H9 (cell line): ENCODE measurements around the gene PIPOX. TPM values are rescaled to one million over a fixed set of nuclear protein-coding genes. Genes with fewer than 3 reads are reported as not detected.

Experiments
- DNase-seq: peaks from one replicate; pipeline ENCODE4 v3.0.0-alpha.2; 2017
- H2AFZ ChIP-seq: one replicate; pipeline ENCODE4 v1.6.1; 2013; ENCODE audit warnings: mild to moderate bottlenecking, low read length, control low read depth, moderate library complexity
- H2AK5ac ChIP-seq: 2 replicates; pipeline ENCODE4 v1.6.1; 2013; ENCODE audit warnings: low read length, control low read depth, mixed read lengths; ENCODE audit not compliant: insufficient read length
- H2BK120ac ChIP-seq: one replicate; pipeline ENCODE4 v1.6.1; 2013; ENCODE audit warnings: low read depth, mild to moderate bottlenecking, low read length, control low read depth, inconsistent platforms; ENCODE audit not compliant: poor library complexity, severe bottlenecking
- H2BK12ac ChIP-seq: 2 replicates; pipeline ENCODE4 v1.6.1; 2013; ENCODE audit warnings: low read length, control low read depth, mixed read lengths, low read depth; ENCODE audit not compliant: insufficient read length
- H2BK15ac ChIP-seq: 2 replicates; pipeline ENCODE4 v1.6.1; 2013; ENCODE audit warnings: low read depth, low read length, control low read depth
- H2BK20ac ChIP-seq: one replicate; pipeline ENCODE4 v1.6.1; 2013; ENCODE audit warnings: low read depth, mild to moderate bottlenecking, low read length, control low read depth, inconsistent platforms; ENCODE audit not compliant: poor library complexity, severe bottlenecking
- H2BK5ac ChIP-seq: 2 replicates; pipeline ENCODE4 v1.6.1; 2013; ENCODE audit warnings: low read length, control low read depth, mixed read lengths; ENCODE audit not compliant: insufficient read length
- H3K14ac ChIP-seq: 2 replicates; pipeline ENCODE4 v1.6.1; 2013; ENCODE audit warnings: low read length, control low read depth; ENCODE audit not compliant: insufficient read depth
- H3K18ac ChIP-seq: 2 replicates; pipeline ENCODE4 v1.6.1; 2013; ENCODE audit warnings: low read depth, mild to moderate bottlenecking, mixed read lengths, low read length, control low read depth; ENCODE audit not compliant: insufficient read length
- H3K23ac ChIP-seq: 2 replicates; pipeline ENCODE4 v1.6.1; 2013; ENCODE audit warnings: low read length, control low read depth, mixed read lengths, low read depth; ENCODE audit not compliant: insufficient read length
- H3K23me2 ChIP-seq: 2 replicates; pipeline ENCODE4 v1.6.1; 2013; ENCODE audit warnings: low read depth, mild to moderate bottlenecking, mixed read lengths, low read length, control low read depth; ENCODE audit not compliant: insufficient read length, poor library complexity, severe bottlenecking
- H3K27ac ChIP-seq: 2 replicates; pipeline ENCODE4 v1.5.1; 2013; ENCODE audit warnings: low read length, control low read depth, mixed read lengths, low read depth; ENCODE audit not compliant: insufficient read length
- H3K27me3 ChIP-seq: 2 replicates; pipeline ENCODE4 v1.6.1; 2013; ENCODE audit warnings: low read length, control low read depth, inconsistent platforms; ENCODE audit not compliant: insufficient read depth
- H3K4ac ChIP-seq: 2 replicates; pipeline ENCODE4 v1.6.1; 2013; ENCODE audit warnings: low read depth, mild to moderate bottlenecking, control low read depth, inconsistent platforms, low read length, moderate library complexity
- H3K4me1 ChIP-seq: 2 replicates; pipeline ENCODE4 v1.6.1; 2013; ENCODE audit warnings: low read length, control low read depth, inconsistent platforms; ENCODE audit not compliant: insufficient read depth
- H3K4me2 ChIP-seq: 2 replicates; pipeline ENCODE4 v1.6.1; 2013; ENCODE audit warnings: low read length, control low read depth, mixed read lengths; ENCODE audit not compliant: insufficient read length, insufficient read depth
- H3K56ac ChIP-seq: 2 replicates; pipeline ENCODE4 v1.6.1; 2013; ENCODE audit warnings: low read depth, mild to moderate bottlenecking, mixed read lengths, low read length, control low read depth; ENCODE audit not compliant: insufficient read length
- H3K79me1 ChIP-seq: 2 replicates; pipeline ENCODE4 v1.6.1; 2013; ENCODE audit warnings: low read depth, mild to moderate bottlenecking, moderate library complexity, low read length, control low read depth, inconsistent platforms; ENCODE audit not compliant: insufficient read depth, poor library complexity, severe bottlenecking
- H3K79me2 ChIP-seq: 2 replicates; pipeline ENCODE4 v1.6.1; 2013; ENCODE audit warnings: low read length, control low read depth, inconsistent platforms; ENCODE audit not compliant: insufficient read depth
- H3K9ac ChIP-seq: 2 replicates; pipeline ENCODE4 v1.6.1; 2013; ENCODE audit warnings: low read length, control low read depth, mixed read lengths; ENCODE audit not compliant: insufficient read length; ENCODE audit errors: extremely low read depth
- H3K9me3 ChIP-seq: one replicate; pipeline ENCODE4 v1.6.1; 2013; ENCODE audit warnings: low read depth, low read length, inconsistent platforms; ENCODE audit not compliant: control insufficient read depth
- H3T11ph ChIP-seq: one replicate; pipeline ENCODE4 v1.6.1; 2013; ENCODE audit warnings: mild to moderate bottlenecking, low read length, control low read depth, inconsistent platforms
- H4K20me1 ChIP-seq: one replicate; pipeline ENCODE4 v1.6.1; 2013; ENCODE audit not compliant: control insufficient read depth, insufficient read length, insufficient read depth
- H4K5ac ChIP-seq: 2 replicates; pipeline ENCODE4 v1.6.1; 2013; ENCODE audit warnings: low read depth, mild to moderate bottlenecking, mixed read lengths, low read length, control low read depth; ENCODE audit not compliant: insufficient read length
- H4K8ac ChIP-seq: replicated peaks from 2 replicates; pipeline ENCODE4 v1.6.1; 2013; ENCODE audit warnings: low read length, control low read depth, mixed read lengths, low read depth; ENCODE audit not compliant: insufficient read length
- H4K91ac ChIP-seq: 2 replicates; pipeline ENCODE4 v1.6.1; 2013; ENCODE audit warnings: low read depth, mild to moderate bottlenecking, moderate library complexity, mixed read lengths, low read length, control low read depth; ENCODE audit not compliant: insufficient read length
- H3K27ac Mint-ChIP-seq, 3 experiments: 2 replicates in 2 of 3; 3 replicates in 1 of 3; pipeline ENCODE4 v1.8.0; 2020 to 2021; ENCODE audit warnings: mixed read lengths in 3 of 3, mild to moderate bottlenecking in 1 of 3, moderate library complexity in 1 of 3
- H3K27me3 Mint-ChIP-seq: 2 replicates; pipeline ENCODE4 v1.8.0; 2021; ENCODE audit warnings: low read depth, mild to moderate bottlenecking, moderate library complexity, mixed read lengths
- H3K36me3 Mint-ChIP-seq, 3 experiments: 2 replicates in 2 of 3; 3 replicates in 1 of 3; pipeline ENCODE4 v1.8.0; 2020 to 2021; ENCODE audit warnings: low read depth in 3 of 3, mixed read lengths in 3 of 3; ENCODE audit not compliant: insufficient read depth in 1 of 3
- H3K4me1 Mint-ChIP-seq, 2 experiments: 2 replicates each; pipeline ENCODE4 v1.8.0; 2020; ENCODE audit warnings: mixed read lengths in 2 of 2
- H3K4me3 Mint-ChIP-seq, 2 experiments: 2 replicates in 1 of 2; 3 replicates in 1 of 2; pipeline ENCODE4 v1.8.0; 2020 to 2021; ENCODE audit warnings: mild to moderate bottlenecking in 2 of 2, mixed read lengths in 2 of 2, moderate library complexity in 1 of 2
- H3K9me3 Mint-ChIP-seq, 2 experiments: 2 replicates in 1 of 2; 3 replicates in 1 of 2; pipeline ENCODE4 v1.8.0; 2020; ENCODE audit warnings: mild to moderate bottlenecking in 2 of 2, mixed read lengths in 2 of 2, moderate library complexity in 1 of 2
- CTCF ChIP-seq: fragments of 200-600 bp; sonication (generic); conservative IDR thresholded peaks from 3 replicates; pipeline ENCODE4 v1.8.0; 2021; ENCODE audit warnings: antibody characterized with exemption, mild to moderate bottlenecking
- WGBS: extraction: QIAGEN DNeasy Blood & Tissue Kit; methylation state at CpG from one replicate; pipeline ENCODE4 v1.1.7; 2013; ENCODE audit warnings: missing lambda C conversion rate, low lambda C conversion rate, mixed read lengths; ENCODE audit not compliant: insufficient read length; ENCODE audit errors: extremely low coverage; 5-methylcytosine and 5-hydroxymethylcytosine counted together
- total RNA-seq: library from RNA; stranded (reverse); gene quantifications from 2 replicates; pipeline ENCODE4 v1.2.1, GENCODE V29; 2021

The PIPOX gene
- total RNA-seq, 1 experiment from 2014 or later, result 30.1 TPM

DNA sequence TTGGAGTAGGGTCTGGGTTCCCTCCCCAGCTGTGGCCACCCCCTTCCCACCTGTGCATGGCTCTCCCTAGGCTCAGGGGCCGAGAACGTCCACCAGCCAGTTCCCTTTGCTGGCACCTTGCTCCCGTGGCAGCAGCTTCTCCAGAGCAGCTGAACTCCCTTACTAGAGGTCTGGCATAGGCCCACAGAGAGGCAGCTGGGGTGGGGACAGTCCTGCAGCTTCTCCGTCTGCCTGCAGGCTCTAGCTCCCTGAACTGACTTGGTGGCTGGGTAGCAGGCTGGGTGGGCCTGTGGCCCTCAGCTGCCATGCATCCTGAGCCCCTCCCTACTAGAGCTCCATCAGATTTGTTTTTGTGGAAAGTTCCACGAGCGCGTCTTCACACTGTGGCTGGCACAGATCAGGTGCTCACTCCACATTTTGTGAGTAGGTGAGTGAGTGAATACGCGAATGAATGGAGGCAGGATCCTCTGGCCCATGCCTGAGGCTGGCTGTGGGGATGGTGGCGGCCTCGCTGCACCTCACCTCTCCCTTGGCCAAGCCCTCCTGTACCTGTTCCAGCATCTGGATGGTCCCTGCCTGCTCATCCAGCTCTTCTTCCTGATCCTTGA is 51.3 kb downstream of the PIPOX start:
- Histone ChIP-seq H3K4ac (no peak overlapping the region), H4K91ac (no peak overlapping the region), H3K56ac (no peak overlapping the region), H3K27me3 (no peaks in the 10 kb centered on the region), H3K79me2 (no peaks in the 10 kb centered on the region), H3K79me1 (no peaks in the 10 kb centered on the region), H2BK15ac (no peak overlapping the region), H4K20me1 (no peaks in the 10 kb centered on the region), H3K14ac (no peak overlapping the region), H3K18ac (no peak overlapping the region), H3K9me3 (no peaks in the 10 kb centered on the region), H3K4me2 (no peak overlapping the region), H4K5ac (no peak overlapping the region), H3K9ac (no peak overlapping the region), H2AFZ (no peak overlapping the region), H2BK20ac (no peak overlapping the region), H2BK120ac (no peak overlapping the region), H3T11ph (no peak overlapping the region), H3K23me2 (no peaks in the 10 kb centered on the region), H3K4me1 (no peaks in the 10 kb centered on the region), H4K8ac (no peak overlapping the region), H2AK5ac (no peak overlapping the region), H3K27ac (no peak overlapping the region), H3K23ac (no peak overlapping the region), H2BK5ac (no peak overlapping the region), H2BK12ac (no peak overlapping the region)
- no CpG with 5 or more reads among the region's 11 CpGs for WGBS
- no peak overlapping the region for H3K4me3 Mint-ChIP-seq
- H3K9me3 Mint-ChIP-seq, result no peaks in the 10 kb centered on the region
- DNase-seq, result no peak
- H3K27ac Mint-ChIP-seq, result peak overlapping the region in 1 of 3 experiments; percentile 72; a peak in 1 of 7 replicates
- no peaks in the 10 kb centered on the region for H3K27me3 Mint-ChIP-seq
- H3K4me1 Mint-ChIP-seq, result peaks cover 15 to 23% of the 10 kb centered on the region in 2 experiments
- no peak for TF ChIP-seq CTCF
- peaks cover 26 to 68% (median 50%) of the 10 kb centered on the region in 3 experiments for H3K36me3 Mint-ChIP-seq
